Testis (tissue), 3 donors: ENCODE measurements around the gene EXOC6. TPM values are rescaled to one million over a fixed set of nuclear protein-coding genes. Genes with fewer than 3 reads are reported as not detected.

Experiments
- DNase-seq: peaks from one replicate; pipeline ENCODE4 v3.0.0-alpha.2; 2019
- H3K27ac ChIP-seq, 2 donors: fragments of 200-600 bp; sonication (generic); one replicate each; pipeline ENCODE4 v1.5.1; 2019
- H3K27me3 ChIP-seq: fragments of 200-600 bp; sonication (generic); one replicate; pipeline ENCODE4 v1.5.1; 2019
- H3K36me3 ChIP-seq: fragments of 200-600 bp; sonication (generic); one replicate; pipeline ENCODE4 v1.5.1; 2017; ENCODE audit warnings: low read depth; ENCODE audit errors: missing control alignments
- H3K4me1 ChIP-seq: fragments of 200-600 bp; sonication (generic); one replicate; pipeline ENCODE4 v1.5.1; 2019
- H3K4me3 ChIP-seq, 2 donors: fragments of 200-600 bp; sonication (generic); one replicate each; pipeline ENCODE4 v1.5.1; 2017 to 2019
- H3K9me3 ChIP-seq: fragments of 200-600 bp; sonication (generic); one replicate; pipeline ENCODE4 v1.5.1; 2017
- POLR2A ChIP-seq: fragments of 450-650 bp; IDR thresholded peaks from one replicate; pipeline ENCODE4 v1.6.1; 2017; ENCODE audit warnings: antibody characterized with exemption, mild to moderate bottlenecking, moderate library complexity
- whole genome bisulfite sequencing, 2 donors: methylation state at CpG; one replicate each; pipeline ENCODE4 v1.1.5; 2018; 5-methylcytosine and 5-hydroxymethylcytosine counted together
- intact Hi-C: fragments of 100-400 bp; cut with DNase I; formaldehyde crosslinking; loops from one replicate; pipeline ENCODE4 v1.15.1; 2023; ENCODE audit warnings: low total_unique reads
- polyA plus RNA-seq: library from polyadenylated mRNA; stranded (reverse); fragments of 350-450 nt; fragmentation: Illumina TruSeq; extraction: RNeasy Lipid Tissue Mini Kit (QIAGEN cat#74804); gene quantifications from one replicate; pipeline ENCODE4 v1.2.3, GENCODE V29; 2014; ENCODE audit warnings: low read depth, low replicate concordance; ENCODE audit not compliant: insufficient read depth
- total RNA-seq, 2 donors: library from RNA; depleted of rRNA; stranded (reverse); fragments of >200 nt; gene quantifications; one replicate each; pipeline ENCODE4 v1.2.3, GENCODE V29; 2016
- TF ChIP-seq, protein P1 (sequence below), 3 experiments: fragments of 450-650 bp in 2 of 3; fragments of 200-600 bp in 1 of 3; sonication (generic) in 1 of 3; IDR thresholded peaks; one replicate each; pipeline ENCODE4 v1.5.1; 2016 to 2019; ENCODE audit warnings: antibody characterized with exemption in 3 of 3, mild to moderate bottlenecking in 2 of 3, moderate library complexity in 1 of 3

EXOC6 gene
- total and polyA plus RNA-seq, 3 donors from 2014 or later: 13.3 to 38.5 (median 28.0) TPM

DNA sequence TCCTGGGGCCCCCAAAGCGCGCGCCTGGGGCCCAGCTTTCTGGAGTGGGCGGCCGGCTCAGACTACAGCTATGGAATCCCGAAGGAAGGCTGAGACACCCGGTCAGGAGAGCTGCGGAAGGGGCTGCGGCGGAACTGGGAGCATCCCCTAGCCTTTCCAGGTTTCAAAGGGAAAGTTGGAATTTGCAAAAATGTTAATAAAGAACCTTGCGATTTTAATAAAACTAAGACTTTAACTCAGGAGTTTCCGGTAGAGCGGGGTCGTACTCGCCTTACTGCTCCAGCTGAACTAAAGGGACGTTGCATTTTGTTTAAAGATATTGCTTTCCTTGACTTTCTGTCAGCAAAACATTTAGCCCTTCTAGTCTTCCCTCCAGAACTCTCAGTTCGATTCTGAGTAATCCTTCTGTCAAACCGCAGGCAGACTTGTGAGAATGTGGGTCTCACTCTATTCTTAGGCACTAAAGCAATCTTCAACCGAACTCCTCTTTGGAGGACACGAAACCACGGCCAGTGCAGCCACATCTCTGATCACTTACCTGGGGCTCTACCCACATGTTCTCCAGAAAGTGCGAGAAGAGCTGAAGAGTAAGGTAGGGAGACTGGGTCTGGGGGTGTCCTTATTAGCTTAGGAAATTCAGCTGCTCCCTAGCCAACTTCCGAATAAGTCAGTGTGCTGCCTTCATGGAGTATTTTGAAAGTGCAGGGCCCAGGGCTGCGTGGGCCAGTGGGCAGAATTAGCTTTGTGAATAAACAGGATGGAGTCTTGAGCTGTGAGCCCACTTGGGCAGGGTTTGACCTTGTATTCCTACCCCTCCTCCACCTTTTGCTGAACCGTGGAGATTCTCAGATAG, 227.3 kb downstream of the EXOC6 start:
- Histone ChIP-seq H3K4me1 (peaks cover 30% of the 10 kb centered on the region), H3K27me3 (no peaks in the 10 kb centered on the region)
- WGBS, 2 donors: 32 to 39% methylated on average over 16 to 25 of the region's 25 CpGs

DNA sequence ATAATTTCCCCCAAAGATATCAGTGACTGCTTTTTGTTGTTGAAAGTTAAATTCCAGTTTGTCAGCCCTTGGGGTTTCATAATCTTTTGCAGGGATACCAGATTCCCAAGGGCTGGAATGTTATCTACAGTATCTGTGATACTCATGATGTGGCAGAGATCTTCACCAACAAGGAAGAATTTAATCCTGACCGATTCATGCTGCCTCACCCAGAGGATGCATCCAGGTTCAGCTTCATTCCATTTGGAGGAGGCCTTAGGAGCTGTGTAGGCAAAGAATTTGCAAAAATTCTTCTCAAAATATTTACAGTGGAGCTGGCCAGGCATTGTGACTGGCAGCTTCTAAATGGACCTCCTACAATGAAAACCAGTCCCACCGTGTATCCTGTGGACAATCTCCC, 228.6 kb downstream of the EXOC6 start:
- H3K27ac ChIP-seq: no peak overlapping the region
- no peaks in the 10 kb centered on the region for H3K36me3 ChIP-seq
- 73 to 82% methylated on average over 2 of the region's 2 CpGs for WGBS, 2 donors
- TF ChIP-seq, protein P1, sequence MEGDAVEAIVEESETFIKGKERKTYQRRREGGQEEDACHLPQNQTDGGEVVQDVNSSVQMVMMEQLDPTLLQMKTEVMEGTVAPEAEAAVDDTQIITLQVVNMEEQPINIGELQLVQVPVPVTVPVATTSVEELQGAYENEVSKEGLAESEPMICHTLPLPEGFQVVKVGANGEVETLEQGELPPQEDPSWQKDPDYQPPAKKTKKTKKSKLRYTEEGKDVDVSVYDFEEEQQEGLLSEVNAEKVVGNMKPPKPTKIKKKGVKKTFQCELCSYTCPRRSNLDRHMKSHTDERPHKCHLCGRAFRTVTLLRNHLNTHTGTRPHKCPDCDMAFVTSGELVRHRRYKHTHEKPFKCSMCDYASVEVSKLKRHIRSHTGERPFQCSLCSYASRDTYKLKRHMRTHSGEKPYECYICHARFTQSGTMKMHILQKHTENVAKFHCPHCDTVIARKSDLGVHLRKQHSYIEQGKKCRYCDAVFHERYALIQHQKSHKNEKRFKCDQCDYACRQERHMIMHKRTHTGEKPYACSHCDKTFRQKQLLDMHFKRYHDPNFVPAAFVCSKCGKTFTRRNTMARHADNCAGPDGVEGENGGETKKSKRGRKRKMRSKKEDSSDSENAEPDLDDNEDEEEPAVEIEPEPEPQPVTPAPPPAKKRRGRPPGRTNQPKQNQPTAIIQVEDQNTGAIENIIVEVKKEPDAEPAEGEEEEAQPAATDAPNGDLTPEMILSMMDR (IDR thresholded peaks at IDR 0.05): no peak
- TF ChIP-seq POLR2A: no peak
- no peak overlapping the region for H3K4me3 ChIP-seq
- intact Hi-C loops: no loop called here
- H3K9me3 ChIP-seq: no peaks in the 10 kb centered on the region
- no peaks in the 10 kb centered on the region for H3K27me3 ChIP-seq
- no peak for DNase-seq
- peaks cover 28% of the 10 kb centered on the region for H3K4me1 ChIP-seq

More for the DNA sequence above, 227.3 kb downstream of the EXOC6 start:
- H3K36me3 ChIP-seq: no peaks in the 10 kb centered on the region
- H3K27ac ChIP-seq: no peak overlapping the region
- no peak overlapping the region for H3K4me3 ChIP-seq
- H3K9me3 ChIP-seq: no peaks in the 10 kb centered on the region
- intact Hi-C loops: no loop called here
- no peak for DNase-seq
- TF ChIP-seq, protein P1 (IDR thresholded peaks at IDR 0.05): no peak
- TF ChIP-seq POLR2A: no peak

DNA sequence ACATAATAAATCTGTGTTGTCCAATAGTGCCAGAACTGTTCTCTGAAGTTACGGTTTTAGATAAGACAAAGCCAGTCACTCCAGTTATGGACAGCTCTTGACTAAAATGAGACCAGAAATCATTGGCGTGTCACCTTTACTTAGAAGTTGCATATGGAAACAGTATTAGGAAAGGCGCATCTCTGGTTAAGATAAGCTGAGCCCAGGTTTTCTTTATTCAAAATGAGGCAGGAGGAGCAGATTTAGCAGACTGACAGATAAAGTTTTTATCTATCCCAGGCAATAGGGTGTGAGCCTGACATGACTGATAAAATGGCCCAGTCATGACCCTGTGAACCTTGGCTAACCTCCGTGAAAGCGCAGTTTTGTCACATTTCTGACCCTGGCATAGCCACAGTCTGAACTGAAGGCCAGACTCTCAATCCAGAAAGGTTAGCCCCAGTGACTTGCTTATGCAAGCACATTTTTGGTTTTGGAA, 229.6 kb downstream of the EXOC6 start:
- no peak for DNase-seq
- Histone ChIP-seq H3K9me3 (no peaks in the 10 kb centered on the region), H3K27ac (no peak overlapping the region), H3K4me1 (peaks cover 17% of the 10 kb centered on the region), H3K27me3 (no peaks in the 10 kb centered on the region), H3K4me3 (no peak overlapping the region), H3K36me3 (no peaks in the 10 kb centered on the region)
- WGBS, 2 donors: 76 to 84% methylated on average over 5 of the region's 5 CpGs
- TF ChIP-seq POLR2A: no peak
- TF ChIP-seq, protein P1 (IDR thresholded peaks at IDR 0.05): no peak
- intact Hi-C loops: no loop called here

DNA sequence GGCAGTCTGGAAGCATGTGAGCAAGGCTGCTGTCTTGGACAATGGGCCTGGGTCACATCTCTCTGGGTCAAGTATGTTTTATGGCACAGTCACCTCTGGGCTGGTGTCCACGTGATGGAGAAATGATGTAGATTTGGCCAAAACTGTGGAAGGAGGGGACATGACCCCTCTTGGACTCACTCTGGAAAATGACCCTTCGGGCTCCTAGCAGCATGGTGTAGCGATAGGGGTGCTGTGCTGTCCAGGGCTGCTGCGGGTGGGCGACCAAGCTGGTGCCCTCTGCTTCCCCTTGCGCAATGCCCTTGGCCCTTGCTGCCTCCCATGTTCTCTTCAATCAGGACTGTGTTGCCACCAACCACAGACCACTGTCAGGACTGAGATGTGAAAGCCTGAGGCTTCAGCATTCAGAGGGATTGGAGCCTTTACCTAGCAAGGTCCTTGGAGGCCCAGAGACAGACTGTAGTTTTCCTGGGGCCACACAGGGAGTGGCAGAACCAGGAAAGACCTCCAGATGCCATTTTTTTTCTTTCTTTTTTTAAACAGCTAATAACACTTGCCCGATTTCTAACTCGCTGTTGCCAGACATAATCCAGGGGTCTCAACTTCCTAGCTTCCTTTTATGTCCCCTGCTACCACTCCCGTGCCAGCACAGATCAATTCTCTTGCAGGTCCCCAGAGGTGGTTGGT, 231.5 kb downstream of the EXOC6 start:
- intact Hi-C loops: loop anchor here (10.0 kb wide), 1 partner anchor 265 kb away; no protein-coding TSS in a partner anchor
- 37 to 50% methylated on average over 8 to 9 of the region's 9 CpGs for WGBS, 2 donors

More for the DNA sequence above, 231.5 kb downstream of the EXOC6 start:
- Histone ChIP-seq H3K9me3 (no peaks in the 10 kb centered on the region), H3K27ac (no peak overlapping the region), H3K36me3 (no peaks in the 10 kb centered on the region), H3K27me3 (no peaks in the 10 kb centered on the region), H3K4me1 (no peaks in the 10 kb centered on the region), H3K4me3 (no peak overlapping the region)
- TF ChIP-seq POLR2A: no peak
- TF ChIP-seq, protein P1 (IDR thresholded peaks at IDR 0.05): no peak
- no peak for DNase-seq
